AG04450 (cell line): Measurements from ENCODE around the gene KRT25. TPM values are rescaled to one million over a fixed set of nuclear protein-coding genes. Genes with fewer than 3 reads are reported as not detected.
"Not testable (repeated sequence)": the region's sequence is repeated elsewhere in the genome, so short reads cannot be mapped to it uniquely, and the experiment has no call there.

Source experiments
- CTCF ChIA-PET: fragments of 300-600, 350-600 bp; formaldehyde crosslinking; extraction: SDS; loops from one replicate; lab custom pipeline; 2022; ENCODE audit warnings: antibody characterized with exemption, inconsistent platforms; lab: Charles Lee
- POLR2A ChIA-PET: fragments of 350-600 bp; formaldehyde crosslinking; extraction: SDS; loops from one replicate; lab custom pipeline; 2021; ENCODE audit warnings: antibody characterized with exemption, inconsistent platforms; lab: Yijun Ruan, JAX
- DNase-seq: peaks from one replicate; pipeline ENCODE4 v3.0.0-alpha.2; 2011; ENCODE audit warnings: low read depth, low spot score
- H3K27ac ChIP-seq: one replicate; pipeline ENCODE4 v1.5.1; 2012; ENCODE audit warnings: low read depth, low read length, control low read depth
- H3K27me3 ChIP-seq: one replicate; pipeline ENCODE4 v1.6.0; 2012; ENCODE audit warnings: low read length; ENCODE audit not compliant: control insufficient read depth, insufficient read depth
- H3K4me3 ChIP-seq: 2 replicates; pipeline ENCODE4 v1.5.1; 2011; ENCODE audit warnings: mild to moderate bottlenecking, low read depth, low read length, control low read depth
- H3K9me3 ChIP-seq: 2 replicates; pipeline ENCODE4 v1.5.1; 2012; ENCODE audit warnings: low read length; ENCODE audit not compliant: control insufficient read depth, insufficient read depth
- CTCF ChIP-seq: IDR thresholded peaks from 2 replicates; pipeline ENCODE4 v1.5.1; 2011; ENCODE audit warnings: low read depth, low read length, control low read depth, inconsistent platforms
- polyA plus RNA-seq: library from polyadenylated mRNA; depleted of rRNA; stranded (reverse); fragments of >200 nt; gene quantifications from 2 replicates; pipeline ENCODE4 v1.2.3, GENCODE V29; 2011

Gene KRT25
- polyA plus RNA-seq, 1 experiment: not detected

- TF ChIP-seq CTCF: no peak
- Histone ChIP-seq H3K27me3 (peaks cover 5% of the 10 kb centered on the region), H3K4me3 (no peak overlapping the region), H3K9me3 (peaks cover 12% of the 10 kb centered on the region), H3K27ac (no peak overlapping the region)
- ChIA-PET CTCF (interaction anchor here (0.6 kb wide), 1 partner anchor 570 kb away, joined by 4 read pairs; no protein-coding TSS in a partner anchor), POLR2A (no interaction called here)
- DNase-seq: no peak
These were observed 5.2 kb upstream of the KRT25 start for GRCh38 chr17:40760105-40761016.

GRCh38 chr17:40753804-40754203, 1.3 kb downstream of the KRT25 start:
- Histone ChIP-seq H3K27ac (no peak overlapping the region), H3K4me3 (no peak overlapping the region), H3K9me3 (no peaks in the 10 kb centered on the region; the same call in 1 of the 2 replicates), H3K27me3 (peaks cover 20% of the 10 kb centered on the region)
- no peak for TF ChIP-seq CTCF
- ChIA-PET POLR2A (interaction anchor here (0.7 kb wide), 1 partner anchor 14 kb away, joined by 4 read pairs; no protein-coding TSS in a partner anchor), CTCF (no interaction called here)
- DNase-seq: no peak

- Histone ChIP-seq H3K9me3 (no peaks in the 10 kb centered on the region), H3K27me3 (peaks cover 25% of the 10 kb centered on the region), H3K27ac (no peak overlapping the region), H3K4me3 (no peak overlapping the region)
- no peak for TF ChIP-seq CTCF
- ChIA-PET CTCF (interaction anchor here (0.6 to 1.9 kb wide), 2 partner anchors 40 to 131 kb away, joined by 3 to 4 read pairs; no protein-coding TSS in a partner anchor), POLR2A (no interaction called here)
- no peak for DNase-seq
These were observed 4.1 kb downstream of the KRT25 start for GRCh38 chr17:40751065-40751464.

GRCh38 chr17:40750391-40750790, 4.7 kb downstream of the KRT25 start:
- no peak for DNase-seq
- H3K9me3 ChIP-seq: no peaks in the 10 kb centered on the region
- H3K27me3 ChIP-seq: peaks cover 27% of the 10 kb centered on the region
- no peak overlapping the region for H3K27ac ChIP-seq
- TF ChIP-seq CTCF: no peak
- ChIA-PET CTCF (interaction anchor here (0.6 to 1.9 kb wide), 2 partner anchors 41 to 130 kb away, joined by 3 to 4 read pairs; no protein-coding TSS in a partner anchor), POLR2A (no interaction called here)
- no peak overlapping the region for H3K4me3 ChIP-seq

GRCh38 chr17:40748666-40749065, 6.5 kb downstream of the KRT25 start:
- DNase-seq, H3K27ac ChIP-seq, POLR2A ChIA-PET, H3K4me3 ChIP-seq, CTCF ChIA-PET, H3K9me3 ChIP-seq: not testable (repeated sequence)
- H3K27me3 ChIP-seq: peaks cover 31% of the 10 kb centered on the region
